Measurements from ENCODE around the gene FUZ.

FUZ gene

DNA sequence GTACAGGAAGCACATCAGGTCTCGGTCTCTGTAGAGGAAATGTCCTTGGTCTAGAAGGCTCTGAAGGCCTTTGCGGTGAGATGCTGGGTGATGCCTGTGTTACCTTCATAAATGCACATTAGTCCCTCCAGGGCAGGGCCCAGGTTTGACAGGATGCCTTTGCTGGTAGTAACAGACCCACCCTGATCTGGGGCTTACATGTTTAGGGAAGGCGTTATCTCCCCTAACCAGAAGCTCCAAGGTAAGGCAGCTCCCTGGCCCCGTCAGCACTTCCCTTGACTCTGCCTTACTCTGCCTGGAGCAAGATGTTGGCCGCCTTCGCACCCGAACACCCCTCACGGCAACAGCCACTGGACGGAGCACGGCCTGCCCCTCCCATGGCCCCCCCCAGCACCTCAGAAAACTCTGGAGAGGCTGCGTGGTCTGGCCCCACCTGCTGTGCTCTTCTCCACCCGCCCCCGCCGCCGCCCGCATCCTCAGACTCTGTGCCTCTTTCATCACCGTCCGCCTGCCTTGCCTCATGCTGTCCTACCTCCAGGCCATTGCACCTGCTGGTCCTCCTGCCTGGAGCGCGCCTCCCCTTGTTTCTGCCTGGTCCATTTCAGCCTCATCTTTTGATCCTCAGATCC, 37.2 kb downstream of the FUZ start:
- peak; percentile 92 for DNase-seq

DNA sequence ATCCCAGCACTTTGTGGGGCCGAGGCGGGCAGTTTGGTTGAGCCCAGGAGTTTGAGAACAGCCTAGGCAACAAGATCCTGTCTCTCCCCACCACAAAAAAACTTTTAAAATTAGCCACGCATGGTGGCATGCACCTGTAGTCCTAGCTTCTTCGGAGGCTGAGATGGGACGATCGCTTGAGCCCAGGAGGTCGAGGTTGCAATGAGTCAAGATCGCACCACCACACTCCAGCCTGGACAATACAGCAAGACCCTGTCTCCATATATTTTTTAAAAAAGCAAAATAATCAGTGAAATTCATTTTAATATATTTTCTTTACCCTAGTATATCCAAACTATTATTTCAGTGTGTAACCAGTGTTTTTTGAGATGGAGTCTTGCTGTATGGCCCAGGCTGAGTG, 38.1 kb downstream of the FUZ start:
- no peak for DNase-seq

DNA sequence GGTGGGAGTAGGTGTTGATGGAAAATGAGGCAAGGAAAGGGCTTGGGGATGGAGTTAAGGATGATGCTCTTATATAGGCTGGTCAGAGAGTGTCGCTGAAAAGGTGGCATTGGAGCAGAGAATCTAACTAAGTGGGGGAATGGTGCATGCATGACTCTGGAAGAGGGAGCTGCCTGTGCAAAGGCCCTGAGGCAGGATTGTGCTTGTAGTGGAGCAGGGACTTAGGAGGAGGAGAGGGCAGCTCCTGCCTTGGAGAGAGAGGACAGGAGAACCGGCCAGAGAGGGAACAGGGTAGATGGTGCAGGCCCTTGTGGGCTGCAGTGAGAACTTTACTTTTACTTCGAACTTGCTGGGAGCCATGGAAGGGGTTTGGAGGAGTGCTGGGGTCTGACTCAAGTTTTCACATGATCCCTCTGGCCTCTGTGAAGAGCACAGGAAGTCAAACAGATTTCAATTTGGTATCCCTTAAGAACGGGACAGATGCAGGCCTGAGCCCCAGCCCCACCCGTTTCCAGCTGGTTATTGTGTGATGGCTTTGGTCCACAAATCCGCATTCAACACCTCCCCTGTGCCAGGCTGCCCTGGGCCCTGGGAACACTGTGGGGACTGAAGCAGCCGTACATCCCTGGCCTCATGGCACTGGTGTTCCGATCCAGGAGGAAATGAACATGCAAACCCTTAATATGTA, 39.3 kb downstream of the FUZ start:
- peak; percentile 60 for DNase-seq

- DNase-seq, result peak; percentile 89
Observed at GRCh38 chr19:49772850-49773432, 40.2 kb downstream of the FUZ start.

- DNase-seq, result no peak
Observed at GRCh38 chr19:49771674-49772139, 41.4 kb downstream of the FUZ start.

DNA sequence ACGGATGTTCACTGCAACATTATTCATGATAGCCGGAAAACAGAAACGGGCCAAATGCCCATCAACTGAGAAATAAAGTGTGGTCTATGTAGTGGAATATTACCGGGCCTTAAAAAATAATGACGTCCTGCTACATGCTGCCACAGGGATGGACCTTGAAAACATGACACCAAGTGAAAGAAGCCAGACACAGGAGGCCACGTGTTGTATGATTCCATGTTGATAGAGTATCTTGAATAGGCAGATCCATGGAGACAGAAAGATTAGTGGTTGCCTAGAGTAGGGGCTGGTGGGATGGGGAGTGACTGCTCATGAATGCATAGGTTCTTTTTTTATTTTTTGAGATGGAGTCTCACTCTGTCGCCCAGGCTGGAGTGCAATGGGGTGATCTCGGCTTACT, 42.6 kb downstream of the FUZ start:
- DNase-seq, result peak; percentile 47

DNA sequence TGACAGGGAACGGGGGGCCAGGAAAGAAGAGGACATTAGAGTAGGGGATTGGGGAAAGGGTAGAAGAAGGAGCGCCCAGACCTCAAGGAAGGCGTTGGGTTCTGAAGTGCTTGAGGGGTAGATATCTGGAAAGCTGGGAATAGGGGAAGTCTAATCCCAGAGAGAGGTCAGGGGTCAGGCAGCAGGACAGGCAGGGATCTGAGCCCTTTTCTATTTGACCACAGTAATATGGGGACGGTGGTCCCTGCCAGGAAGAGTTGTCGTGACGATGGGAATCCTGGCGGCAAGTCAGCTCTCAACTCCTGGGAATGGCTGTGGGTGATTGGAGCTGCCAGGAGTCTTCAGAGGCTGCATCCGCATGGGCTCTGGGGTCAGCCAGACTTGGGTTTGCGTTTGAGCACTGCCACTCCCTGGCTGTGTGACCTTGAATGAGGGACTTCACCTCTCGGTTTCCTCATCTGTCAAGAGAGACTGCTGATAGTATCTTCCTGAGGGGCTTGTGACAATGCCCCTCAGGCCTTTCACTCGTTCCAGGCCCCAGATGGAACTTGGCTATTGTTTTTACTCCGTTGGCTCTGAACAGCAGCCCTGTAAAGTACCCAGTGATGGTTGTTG, 45.0 kb downstream of the FUZ start:
- DNase-seq, result no peak

GRCh38 chr19:49767381-49767780, 45.7 kb downstream of the FUZ start:
- DNase-seq, result no peak

DNA sequence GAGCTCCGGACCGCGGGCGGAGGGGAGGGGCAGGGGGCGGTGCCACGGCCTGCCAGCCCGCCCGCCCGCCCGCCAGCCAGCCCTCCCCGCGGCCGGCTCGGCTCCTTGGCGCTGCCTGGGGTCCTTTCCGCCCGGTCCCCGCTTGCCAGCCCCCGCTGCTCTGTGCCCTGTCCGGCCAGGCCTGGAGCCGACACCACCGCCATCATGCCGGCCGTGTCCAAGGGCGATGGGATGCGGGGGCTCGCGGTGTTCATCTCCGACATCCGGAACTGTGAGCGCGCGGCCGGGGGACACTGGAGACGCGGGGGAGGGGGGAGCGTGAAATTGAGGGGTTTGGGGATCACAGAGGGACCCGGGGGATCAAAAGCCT, 46.2 kb downstream of the FUZ start, which contains the start of gene AP2A1:
Gene AP2A1, plus strand, starts transcription at position 72 of the 370 bp plus-strand sequence. Its CDS starts 133 bp downstream, at position 205.
- no peak for DNase-seq

DNA sequence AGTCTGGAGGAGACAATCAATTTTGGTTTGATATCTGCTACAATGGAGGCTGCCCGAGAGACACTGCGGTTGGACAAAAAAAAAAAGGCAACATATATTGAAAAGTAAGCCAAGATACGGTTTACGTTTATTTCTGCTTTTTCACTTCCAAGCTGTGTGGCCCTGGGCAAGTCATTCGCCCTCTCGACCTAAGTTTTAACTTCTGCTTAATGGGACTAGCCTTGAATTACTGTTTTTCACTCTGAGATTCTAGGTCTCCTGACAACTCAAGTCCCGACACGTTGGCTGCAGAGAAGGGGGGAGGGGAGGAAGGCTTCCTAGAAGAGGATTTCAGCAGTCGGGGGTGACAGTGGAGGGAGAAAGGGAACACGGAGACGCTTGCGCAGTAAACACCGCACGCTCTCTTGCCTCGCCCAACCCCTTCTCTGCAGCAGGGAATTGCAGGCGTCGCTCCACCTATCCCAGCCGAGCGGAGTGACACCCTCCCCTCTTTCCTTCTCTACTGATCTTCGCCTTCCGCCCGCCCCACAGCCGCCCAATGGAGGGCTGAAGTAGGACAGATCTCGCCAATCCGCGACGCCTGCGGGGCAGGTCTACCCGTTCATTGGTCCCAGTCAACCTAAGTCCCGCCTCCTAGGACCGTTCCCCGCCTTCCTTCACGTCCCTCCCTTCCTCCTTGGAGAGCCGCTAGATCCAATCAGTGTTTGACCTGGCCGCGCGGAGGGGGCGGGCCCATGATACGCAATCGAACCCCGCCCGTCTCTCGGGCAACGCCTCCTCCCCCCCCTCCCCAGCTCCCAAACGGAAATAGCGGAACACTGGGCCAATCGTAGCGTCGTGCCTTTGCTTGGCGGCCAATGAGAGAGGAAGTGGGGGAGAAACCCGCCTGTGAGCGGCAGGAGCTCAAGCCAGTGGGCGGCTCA, 46.8 kb downstream of the FUZ start:
- peak; percentile 100 for DNase-seq

GRCh38 chr19:49764341-49764740, 48.8 kb downstream of the FUZ start:
- no peak for DNase-seq

GRCh38 chr19:49763230-49763629, 49.9 kb downstream of the FUZ start, which contains the start of gene TSKS:
TSKS (minus strand) TSS chr19:49763306; CDS start chr19:49763247, 59 bp downstream.
- DNase-seq, result no peak

GRCh38 chr19:49761625-49762311, 51.3 kb downstream of the FUZ start:
- DNase-seq, result peak; percentile 39

DNA sequence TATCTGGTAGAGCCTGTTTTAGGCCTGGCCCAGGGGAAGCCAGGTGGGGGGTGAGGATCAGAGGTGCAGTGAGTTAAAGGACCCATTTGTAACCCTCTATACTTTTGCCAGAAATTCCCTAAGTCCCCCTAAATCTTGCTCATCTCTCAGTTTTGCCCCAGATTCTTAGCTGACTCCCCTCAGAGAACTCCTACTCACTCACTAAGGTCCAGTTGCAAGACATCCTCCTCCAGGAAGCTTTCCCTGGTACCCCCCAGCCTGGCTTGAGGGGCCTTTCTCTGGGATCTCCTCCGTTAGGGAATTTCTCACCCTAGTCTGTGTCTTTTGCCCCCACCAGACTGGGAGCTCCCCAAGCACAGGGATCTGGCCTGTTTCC, 51.9 kb downstream of the FUZ start:
- DNase-seq, result no peak

GRCh38 chr19:49758292-49758691, 54.8 kb downstream of the FUZ start:
- peak; percentile 31 for DNase-seq

All from hematopoietic multipotent progenitor cell treated with erythropoietin and hydrocortisone succinate and interleukin-3 and kit ligand, for 8 days (in vitro differentiated cells).